Hepatocyte (in vitro differentiated cells): ENCODE data around the gene CABP4. TPM values are rescaled to one million over a fixed set of nuclear protein-coding genes. Genes with fewer than 3 reads are reported as not detected.

Experiments used
- DNase-seq: peaks from one replicate; pipeline ENCODE4 v3.0.0-alpha.2; 2016; ENCODE audit warnings: low spot score
- H2AFZ ChIP-seq: fragments of 200-600 bp; sonication (generic); 2 replicates; pipeline ENCODE4 v1.6.0; 2016; ENCODE audit warnings: antibody characterized with exemption, mild to moderate bottlenecking
- H3K27ac ChIP-seq: fragments of 200-600 bp; sonication (generic); 2 replicates; pipeline ENCODE4 v1.5.1; 2016; ENCODE audit warnings: mild to moderate bottlenecking
- H3K27me3 ChIP-seq: fragments of 200-600 bp; sonication (generic); 2 replicates; pipeline ENCODE4 v1.6.1; 2016
- H3K36me3 ChIP-seq: fragments of 200-600 bp; sonication (generic); replicated peaks from 2 replicates; pipeline ENCODE4 v1.5.1; 2016; ENCODE audit warnings: low read depth; ENCODE audit not compliant: insufficient read depth
- H3K4me1 ChIP-seq: fragments of 200-600 bp; sonication (generic); 2 replicates; pipeline ENCODE4 v1.5.1; 2016; ENCODE audit warnings: mild to moderate bottlenecking, moderate library complexity; ENCODE audit not compliant: insufficient read depth
- H3K4me2 ChIP-seq: fragments of 200-600 bp; sonication (generic); 2 replicates; pipeline ENCODE4 v1.6.0; 2016
- H3K4me3 ChIP-seq: fragments of 200-600 bp; sonication (generic); 2 replicates; pipeline ENCODE4 v1.5.1; 2016; ENCODE audit warnings: mild to moderate bottlenecking
- H3K79me2 ChIP-seq: fragments of 200-600 bp; sonication (generic); 2 replicates; pipeline ENCODE4 v1.6.0; 2017; ENCODE audit warnings: mild to moderate bottlenecking
- H3K9me2 ChIP-seq: fragments of 200-600 bp; sonication (generic); replicated peaks from 2 replicates; pipeline ENCODE4 v1.6.0; 2017; ENCODE audit warnings: mild to moderate bottlenecking; ENCODE audit not compliant: insufficient read depth
- H3K9me3 ChIP-seq: fragments of 200-600 bp; sonication (generic); 2 replicates; pipeline ENCODE4 v1.5.1; 2016; ENCODE audit warnings: low read depth, mild to moderate bottlenecking
- H4K20me1 ChIP-seq: fragments of 200-600 bp; sonication (generic); 2 replicates; pipeline ENCODE4 v1.6.0; 2016; ENCODE audit warnings: mild to moderate bottlenecking; ENCODE audit not compliant: insufficient read depth, poor library complexity, severe bottlenecking
- CTCF ChIP-seq: fragments of 200-600 bp; sonication (generic); IDR thresholded peaks from 2 replicates; pipeline ENCODE4 v1.5.1; 2016; ENCODE audit warnings: antibody characterized with exemption, mild to moderate bottlenecking; ENCODE audit not compliant: poor library complexity
- EZH2 ChIP-seq: fragments of 200-600 bp; sonication (generic); IDR thresholded peaks from 2 replicates; pipeline ENCODE4 v1.6.1; 2016; ENCODE audit warnings: antibody characterized with exemption, mild to moderate bottlenecking, borderline replicate concordance
- EZH2phosphoT487 ChIP-seq: fragments of 200-600 bp; sonication (generic); IDR thresholded peaks from one replicate; pipeline ENCODE4 v1.6.1; 2018; ENCODE audit warnings: antibody characterized with exemption, mild to moderate bottlenecking, low read depth, moderate library complexity; ENCODE audit not compliant: unreplicated experiment, severe bottlenecking
- WGBS: methylation state at CpG from one replicate; pipeline ENCODE4 v1.1.6; 2016; ENCODE audit warnings: low lambda C conversion rate; ENCODE audit errors: missing lambda C conversion rate; 5-methylcytosine and 5-hydroxymethylcytosine counted together
- polyA plus RNA-seq: library from polyadenylated mRNA; unstranded; fragments of >200 nt; fragmentation: Nextera tagmentation; extraction: Ambion mirVana; gene quantifications from 2 replicates; pipeline ENCODE4 v1.2.1, GENCODE V29; 2016
- total RNA-seq: library from RNA; depleted of rRNA; stranded (reverse); fragments of >200 nt; gene quantifications from 2 replicates; pipeline ENCODE4 v1.2.3, GENCODE V29; 2014

The CABP4 gene
- total and polyA plus RNA-seq, 2 experiments from 2014 or later: not detected

GRCh38 chr11:67499808-67500483 is 44.8 kb downstream of the CABP4 start:
- H3K36me3 ChIP-seq: no peaks in the 10 kb centered on the region
- 97% methylated on average over 19 of the region's 26 CpGs for WGBS
- no peak overlapping the region for H3K4me2 ChIP-seq
- no peaks in the 10 kb centered on the region for H3K9me3 ChIP-seq
- H3K27ac ChIP-seq: no peak overlapping the region
- no peak for TF ChIP-seq EZH2
- no peak overlapping the region for H2AFZ ChIP-seq
- H4K20me1 ChIP-seq: peaks cover 9% of the 10 kb centered on the region
- no peak for DNase-seq
- H3K79me2 ChIP-seq: peaks cover 10% of the 10 kb centered on the region
- no peaks in the 10 kb centered on the region for H3K4me1 ChIP-seq
- no peaks in the 10 kb centered on the region for H3K27me3 ChIP-seq
- H3K4me3 ChIP-seq: no peak overlapping the region
- H3K9me2 ChIP-seq: no peaks in the 10 kb centered on the region

- 93% methylated on average over 1 of the region's 1 CpG for WGBS
- H4K20me1 ChIP-seq: peaks cover 9% of the 10 kb centered on the region
- peaks cover 10% of the 10 kb centered on the region for H3K79me2 ChIP-seq
- TF ChIP-seq CTCF: no peak
- no peak for TF ChIP-seq EZH2phosphoT487
- no peak for TF ChIP-seq EZH2
- peaks cover 3% of the 10 kb centered on the region for H3K4me1 ChIP-seq
- H3K4me3 ChIP-seq: no peak overlapping the region
- H3K4me2 ChIP-seq: no peak overlapping the region
- H2AFZ ChIP-seq: no peak overlapping the region
- DNase-seq: no peak
- no peaks in the 10 kb centered on the region for H3K9me3 ChIP-seq
- no peaks in the 10 kb centered on the region for H3K27me3 ChIP-seq
- no peak overlapping the region for H3K27ac ChIP-seq
- H3K36me3 ChIP-seq: no peaks in the 10 kb centered on the region
- H3K9me2 ChIP-seq: no peaks in the 10 kb centered on the region
Measured at GRCh38 chr11:67500484-67500821, 45.3 kb downstream of the CABP4 start.

- Histone ChIP-seq H3K79me2 (peaks cover 10% of the 10 kb centered on the region), H3K27me3 (no peaks in the 10 kb centered on the region), H3K36me3 (no peaks in the 10 kb centered on the region), H3K27ac (no peak overlapping the region), H2AFZ (no peak overlapping the region), H3K4me3 (no peak overlapping the region), H3K9me2 (no peaks in the 10 kb centered on the region), H3K9me3 (no peaks in the 10 kb centered on the region), H4K20me1 (peaks cover 9% of the 10 kb centered on the region), H3K4me2 (no peak overlapping the region), H3K4me1 (peaks cover 9% of the 10 kb centered on the region)
- 92% methylated on average over 9 of the region's 9 CpGs for WGBS
- no peak for DNase-seq
- TF ChIP-seq EZH2phosphoT487 (no peak), EZH2 (no peak), CTCF (no peak)
Measured at GRCh38 chr11:67500831-67501715, 45.9 kb downstream of the CABP4 start.

- H3K36me3 ChIP-seq: no peaks in the 10 kb centered on the region
- H3K9me3 ChIP-seq: no peaks in the 10 kb centered on the region
- H3K4me2 ChIP-seq: no peak overlapping the region
- no peaks in the 10 kb centered on the region for H3K27me3 ChIP-seq
- no peak overlapping the region for H2AFZ ChIP-seq
- H3K79me2 ChIP-seq: peaks cover 17% of the 10 kb centered on the region
- no peaks in the 10 kb centered on the region for H3K9me2 ChIP-seq
- TF ChIP-seq CTCF: no peak
- TF ChIP-seq EZH2phosphoT487: no peak
- no peak for TF ChIP-seq EZH2
- no peak overlapping the region for H3K4me3 ChIP-seq
- no peak overlapping the region for H3K27ac ChIP-seq
- H3K4me1 ChIP-seq: peaks cover 17% of the 10 kb centered on the region
- DNase-seq: no peak
- 98% methylated on average over 18 of the region's 18 CpGs for WGBS
- H4K20me1 ChIP-seq: peaks cover 9% of the 10 kb centered on the region
Measured at GRCh38 chr11:67501854-67502253, 46.7 kb downstream of the CABP4 start.
